ENCODE measurements around the gene CRABP2. TPM values are rescaled to one million over a fixed set of nuclear protein-coding genes. Genes with fewer than 3 reads are reported as not detected.

The CRABP2 gene
- total and polyA plus RNA-seq, 2 of the 13 experiments (the other 11 are each of a cell fraction or from before 2014, with no cell fraction given) = 0.40 to 0.60 TPM

DNA sequence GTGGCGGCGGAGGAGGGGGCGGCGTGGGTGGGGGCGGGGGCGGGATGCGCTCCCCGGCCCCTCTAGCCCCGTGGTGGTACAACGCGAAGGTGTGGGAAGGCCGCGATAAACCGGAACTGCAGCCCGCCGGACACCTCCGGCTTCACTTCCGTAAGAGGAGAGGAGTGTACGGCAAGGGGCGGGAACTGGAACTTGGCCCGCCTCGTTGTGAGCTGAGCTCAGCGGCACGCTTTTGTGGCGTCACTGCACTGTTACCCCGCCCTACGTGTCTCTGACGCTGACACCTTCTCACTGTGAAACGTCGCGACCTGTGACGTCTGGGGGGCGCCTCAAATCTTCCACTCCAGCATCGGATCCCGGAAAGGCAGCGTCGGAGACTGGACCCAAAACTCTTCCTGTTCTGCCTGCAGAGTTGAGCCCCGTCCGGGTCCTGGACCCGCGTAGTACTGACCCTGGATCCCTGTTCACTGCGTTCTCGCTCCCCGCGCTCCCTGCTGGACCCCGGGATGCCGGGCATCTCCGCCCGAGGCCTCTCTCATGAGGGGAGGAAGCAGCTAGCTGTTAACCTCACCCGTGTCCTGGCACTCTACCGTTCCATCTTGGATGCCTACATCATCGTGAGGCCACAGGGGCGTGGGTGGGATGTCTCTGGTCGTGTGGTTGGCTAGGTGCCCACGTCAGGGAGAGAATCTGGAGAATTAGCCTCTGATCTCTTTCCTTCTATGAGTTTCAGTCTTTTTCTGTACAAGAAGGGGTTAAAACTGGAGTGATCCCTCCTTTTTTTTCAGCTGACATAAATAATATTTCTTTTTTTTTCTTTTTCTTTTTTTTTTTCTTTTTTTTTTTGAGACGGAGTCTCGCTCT, 23.4 kb upstream of the CRABP2 start, which contains the start of gene ISG20L2 (continued):
- TF ChIP-seq DMAP1 (CRISPR knock-in tag; IDR thresholded peaks at IDR 0.05) (peak; percentile 64; the same call in 1 of the 2 replicates), NPAS2 (CRISPR knock-in tag; IDR thresholded peaks at IDR 0.05; ENCODE audit: borderline replicate concordance) (no peak), JUN (CRISPR knock-in tag; IDR thresholded peaks at IDR 0.05) (no peak), KDM2A (CRISPR knock-in tag; IDR thresholded peaks at IDR 0.05; ENCODE audit: borderline replicate concordance, low read depth) (peak; percentile 39; the same call in 1 of the 2 replicates), GABPA (IDR thresholded peaks at IDR 0.05; ENCODE audit: low read depth, low read length) (peak; percentile 73), GABPA (CRISPR knock-in tag; IDR thresholded peaks at IDR 0.05; ENCODE audit: low read depth) (peak; percentile 91), ZNF496 (CRISPR knock-in tag; IDR thresholded peaks at IDR 0.05; ENCODE audit: insufficient replicate concordance) (no peak), ZNF232 (CRISPR knock-in tag; IDR thresholded peaks at IDR 0.05; ENCODE audit: borderline replicate concordance) (peak; percentile 21; the same call in 1 of the 2 replicates), JUND (CRISPR knock-in tag; IDR thresholded peaks at IDR 0.05) (peak; percentile 19; the same call in 1 of the 2 replicates), MAZ (IDR thresholded peaks at IDR 0.05; ENCODE audit: borderline replicate concordance, low read depth, low read length) (no peak), MAZ (CRISPR knock-in tag; IDR thresholded peaks at IDR 0.05; ENCODE audit: low read depth) (peak; percentile 43; the same call in 1 of the 2 replicates), CBX2 (IDR thresholded peaks at IDR 0.05; ENCODE audit: low read depth, low read length) (no peak), CBX2 (CRISPR knock-in tag; IDR thresholded peaks at IDR 0.05; ENCODE audit: low read depth) (no peak), HOXA3 (CRISPR knock-in tag; IDR thresholded peaks at IDR 0.05) (peak; percentile 100), THYN1 (CRISPR knock-in tag; IDR thresholded peaks at IDR 0.05; ENCODE audit: borderline replicate concordance, low read depth) (no peak), AGO2 (optimal IDR thresholded peaks at IDR 0.05; ENCODE audit: low read depth, low read length) (peak; percentile 47), SMAD3 (CRISPR knock-in tag; IDR thresholded peaks at IDR 0.05) (no peak), ZBTB21 (CRISPR knock-in tag; IDR thresholded peaks at IDR 0.05) (peak; percentile 100)
- TF ChIP-seq, protein P1, sequence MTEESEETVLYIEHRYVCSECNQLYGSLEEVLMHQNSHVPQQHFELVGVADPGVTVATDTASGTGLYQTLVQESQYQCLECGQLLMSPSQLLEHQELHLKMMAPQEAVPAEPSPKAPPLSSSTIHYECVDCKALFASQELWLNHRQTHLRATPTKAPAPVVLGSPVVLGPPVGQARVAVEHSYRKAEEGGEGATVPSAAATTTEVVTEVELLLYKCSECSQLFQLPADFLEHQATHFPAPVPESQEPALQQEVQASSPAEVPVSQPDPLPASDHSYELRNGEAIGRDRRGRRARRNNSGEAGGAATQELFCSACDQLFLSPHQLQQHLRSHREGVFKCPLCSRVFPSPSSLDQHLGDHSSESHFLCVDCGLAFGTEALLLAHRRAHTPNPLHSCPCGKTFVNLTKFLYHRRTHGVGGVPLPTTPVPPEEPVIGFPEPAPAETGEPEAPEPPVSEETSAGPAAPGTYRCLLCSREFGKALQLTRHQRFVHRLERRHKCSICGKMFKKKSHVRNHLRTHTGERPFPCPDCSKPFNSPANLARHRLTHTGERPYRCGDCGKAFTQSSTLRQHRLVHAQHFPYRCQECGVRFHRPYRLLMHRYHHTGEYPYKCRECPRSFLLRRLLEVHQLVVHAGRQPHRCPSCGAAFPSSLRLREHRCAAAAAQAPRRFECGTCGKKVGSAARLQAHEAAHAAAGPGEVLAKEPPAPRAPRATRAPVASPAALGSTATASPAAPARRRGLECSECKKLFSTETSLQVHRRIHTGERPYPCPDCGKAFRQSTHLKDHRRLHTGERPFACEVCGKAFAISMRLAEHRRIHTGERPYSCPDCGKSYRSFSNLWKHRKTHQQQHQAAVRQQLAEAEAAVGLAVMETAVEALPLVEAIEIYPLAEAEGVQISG (CRISPR knock-in tag; IDR thresholded peaks at IDR 0.05) = peak; percentile 94
- TF ChIP-seq, protein P2, sequence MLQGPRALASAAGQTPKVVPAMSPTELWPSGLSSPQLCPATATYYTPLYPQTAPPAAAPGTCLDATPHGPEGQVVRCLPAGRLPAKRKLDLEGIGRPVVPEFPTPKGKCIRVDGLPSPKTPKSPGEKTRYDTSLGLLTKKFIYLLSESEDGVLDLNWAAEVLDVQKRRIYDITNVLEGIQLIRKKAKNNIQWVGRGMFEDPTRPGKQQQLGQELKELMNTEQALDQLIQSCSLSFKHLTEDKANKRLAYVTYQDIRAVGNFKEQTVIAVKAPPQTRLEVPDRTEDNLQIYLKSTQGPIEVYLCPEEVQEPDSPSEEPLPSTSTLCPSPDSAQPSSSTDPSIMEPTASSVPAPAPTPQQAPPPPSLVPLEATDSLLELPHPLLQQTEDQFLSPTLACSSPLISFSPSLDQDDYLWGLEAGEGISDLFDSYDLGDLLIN (CRISPR knock-in tag; IDR thresholded peaks at IDR 0.05; ENCODE audit: borderline replicate concordance) = 0 out of 2 replicates have a peak, but pooled peaks have one; percentile 67
- TF ChIP-seq, protein P3, sequence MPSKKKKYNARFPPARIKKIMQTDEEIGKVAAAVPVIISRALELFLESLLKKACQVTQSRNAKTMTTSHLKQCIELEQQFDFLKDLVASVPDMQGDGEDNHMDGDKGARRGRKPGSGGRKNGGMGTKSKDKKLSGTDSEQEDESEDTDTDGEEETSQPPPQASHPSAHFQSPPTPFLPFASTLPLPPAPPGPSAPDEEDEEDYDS (CRISPR knock-in tag; IDR thresholded peaks at IDR 0.05) = peak; percentile 52; the same call in 1 of the 2 replicates
- TF ChIP-seq, protein P4, sequence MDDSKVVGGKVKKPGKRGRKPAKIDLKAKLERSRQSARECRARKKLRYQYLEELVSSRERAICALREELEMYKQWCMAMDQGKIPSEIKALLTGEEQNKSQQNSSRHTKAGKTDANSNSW (CRISPR knock-in tag; IDR thresholded peaks at IDR 0.05; ENCODE audit: borderline replicate concordance) = no peak
- TF ChIP-seq, protein P5, sequence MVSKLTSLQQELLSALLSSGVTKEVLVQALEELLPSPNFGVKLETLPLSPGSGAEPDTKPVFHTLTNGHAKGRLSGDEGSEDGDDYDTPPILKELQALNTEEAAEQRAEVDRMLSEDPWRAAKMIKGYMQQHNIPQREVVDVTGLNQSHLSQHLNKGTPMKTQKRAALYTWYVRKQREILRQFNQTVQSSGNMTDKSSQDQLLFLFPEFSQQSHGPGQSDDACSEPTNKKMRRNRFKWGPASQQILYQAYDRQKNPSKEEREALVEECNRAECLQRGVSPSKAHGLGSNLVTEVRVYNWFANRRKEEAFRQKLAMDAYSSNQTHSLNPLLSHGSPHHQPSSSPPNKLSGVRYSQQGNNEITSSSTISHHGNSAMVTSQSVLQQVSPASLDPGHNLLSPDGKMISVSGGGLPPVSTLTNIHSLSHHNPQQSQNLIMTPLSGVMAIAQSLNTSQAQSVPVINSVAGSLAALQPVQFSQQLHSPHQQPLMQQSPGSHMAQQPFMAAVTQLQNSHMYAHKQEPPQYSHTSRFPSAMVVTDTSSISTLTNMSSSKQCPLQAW (CRISPR knock-in tag; IDR thresholded peaks at IDR 0.05) = no peak; the same call in 1 of the 2 replicates
